ENCODE measurements around the gene DEFB114.

DEFB114 gene

GRCh38 chr6:49964064-49964463, at the start of gene DEFB114:
DEFB114 (minus strand) TSS chr6:49964164; CDS start chr6:49964105, 59 bp downstream.
- TF ChIP-seq, protein P1, sequence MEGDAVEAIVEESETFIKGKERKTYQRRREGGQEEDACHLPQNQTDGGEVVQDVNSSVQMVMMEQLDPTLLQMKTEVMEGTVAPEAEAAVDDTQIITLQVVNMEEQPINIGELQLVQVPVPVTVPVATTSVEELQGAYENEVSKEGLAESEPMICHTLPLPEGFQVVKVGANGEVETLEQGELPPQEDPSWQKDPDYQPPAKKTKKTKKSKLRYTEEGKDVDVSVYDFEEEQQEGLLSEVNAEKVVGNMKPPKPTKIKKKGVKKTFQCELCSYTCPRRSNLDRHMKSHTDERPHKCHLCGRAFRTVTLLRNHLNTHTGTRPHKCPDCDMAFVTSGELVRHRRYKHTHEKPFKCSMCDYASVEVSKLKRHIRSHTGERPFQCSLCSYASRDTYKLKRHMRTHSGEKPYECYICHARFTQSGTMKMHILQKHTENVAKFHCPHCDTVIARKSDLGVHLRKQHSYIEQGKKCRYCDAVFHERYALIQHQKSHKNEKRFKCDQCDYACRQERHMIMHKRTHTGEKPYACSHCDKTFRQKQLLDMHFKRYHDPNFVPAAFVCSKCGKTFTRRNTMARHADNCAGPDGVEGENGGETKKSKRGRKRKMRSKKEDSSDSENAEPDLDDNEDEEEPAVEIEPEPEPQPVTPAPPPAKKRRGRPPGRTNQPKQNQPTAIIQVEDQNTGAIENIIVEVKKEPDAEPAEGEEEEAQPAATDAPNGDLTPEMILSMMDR (IDR thresholded peaks at IDR 0.05) = no peak

- TF ChIP-seq, protein P1 (IDR thresholded peaks at IDR 0.05) = no peak
These were observed 43.9 kb upstream of the DEFB114 start for GRCh38 chr6:50007819-50008218.

DNA sequence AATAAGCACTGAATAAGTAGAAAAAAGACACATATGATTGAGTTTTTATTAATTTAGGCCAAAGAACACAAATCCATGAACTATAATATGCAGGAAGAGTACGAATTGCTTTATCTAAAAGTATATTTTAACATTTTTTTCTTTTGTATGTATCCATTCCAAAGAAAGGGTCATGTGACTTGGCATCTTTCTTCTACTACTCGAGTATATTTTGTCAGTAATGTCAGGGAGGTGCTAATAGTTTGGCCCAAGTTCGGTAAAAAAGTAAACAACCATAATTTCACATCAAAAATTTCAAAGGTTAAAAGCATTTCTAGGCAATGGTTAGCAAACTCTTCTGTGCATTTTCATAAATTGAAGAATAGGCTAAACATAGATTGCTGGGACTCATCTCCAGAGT, 39.2 kb upstream of the DEFB114 start:
- TF ChIP-seq, protein P1 (IDR thresholded peaks at IDR 0.05) = no peak

DNA sequence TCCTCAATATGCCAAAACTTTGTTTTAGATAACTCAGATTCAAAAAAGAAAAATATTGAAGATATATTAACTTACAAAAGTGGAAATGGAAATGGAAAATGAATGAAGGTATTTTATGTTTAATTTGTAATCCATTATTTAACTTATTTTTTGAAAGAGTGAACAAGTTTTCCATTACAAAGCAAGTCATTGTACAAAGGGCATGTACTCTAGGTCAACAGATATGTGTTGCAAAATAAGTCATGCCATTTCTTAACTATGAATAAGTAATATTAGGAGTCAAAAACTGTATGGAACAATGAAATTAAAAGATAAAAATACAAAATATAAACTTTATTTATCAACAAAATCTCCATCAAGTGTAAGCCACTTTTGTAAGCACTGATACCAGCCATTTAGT, 31.3 kb upstream of the DEFB114 start:
- TF ChIP-seq, protein P1 (IDR thresholded peaks at IDR 0.05) = no peak

DNA sequence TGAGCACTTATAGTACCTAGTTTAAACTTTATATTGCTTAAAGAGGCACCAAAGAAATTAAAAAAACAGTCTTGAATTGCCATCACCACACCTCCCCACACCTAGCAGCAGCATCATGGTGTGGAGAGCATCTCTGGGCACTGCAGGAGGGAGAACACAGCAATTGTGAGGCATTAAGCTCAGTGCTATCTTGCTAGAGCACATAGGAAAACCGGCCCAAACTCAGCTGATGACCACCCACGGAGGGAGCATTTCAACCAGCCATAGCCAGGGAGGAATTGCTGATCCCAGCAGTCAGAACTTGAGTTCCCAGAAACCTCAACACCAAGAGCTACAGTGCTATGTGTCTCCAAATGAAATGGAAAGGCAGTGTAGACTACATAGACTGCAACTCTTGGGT, 24.9 kb upstream of the DEFB114 start:
- TF ChIP-seq, protein P1 (IDR thresholded peaks at IDR 0.05) = no peak

GRCh38 chr6:49987749-49988148, 23.8 kb upstream of the DEFB114 start:
- TF ChIP-seq, protein P1 (IDR thresholded peaks at IDR 0.05) = no peak

- TF ChIP-seq, protein P1 (IDR thresholded peaks at IDR 0.05) = no peak
These were observed 22.6 kb upstream of the DEFB114 start for GRCh38 chr6:49986551-49986950.

DNA sequence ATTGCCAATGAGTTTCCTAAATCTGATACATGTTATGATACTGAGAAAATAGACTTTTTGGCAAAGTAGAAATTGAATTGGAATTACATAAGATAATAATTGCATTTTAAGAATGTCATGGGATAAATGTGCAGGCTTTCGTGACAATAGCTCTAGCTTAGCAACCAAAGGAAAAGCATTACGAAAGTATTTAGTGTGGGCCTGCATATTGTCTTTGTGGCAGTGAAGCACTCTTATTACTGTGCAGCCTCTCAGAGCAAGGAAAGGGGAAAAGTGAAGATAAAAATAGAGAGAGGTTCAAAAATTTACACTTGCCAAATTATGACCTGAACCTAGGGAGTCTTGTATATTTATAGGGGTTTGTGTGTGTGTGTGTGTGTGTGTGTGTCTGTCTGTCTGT, 18.1 kb upstream of the DEFB114 start:
- TF ChIP-seq, protein P1 (IDR thresholded peaks at IDR 0.05) = no peak

Measured in LNCAP (cell line).